Effector memory CD8-positive, alpha-beta T cell (primary cell): ENCODE results near the gene LRWD1.

Source experiments
- ATAC-seq: fragments of 150-1000 bp; cut with Tn5 transposase; replicated peaks from 2 replicates; pipeline ENCODE4 v1.10.0; 2021; ENCODE audit warnings: mild to moderate bottlenecking, moderate library complexity
- DNase-seq, 3 experiments: peaks; one replicate each; pipeline ENCODE4 v3.0.0; 2021
- H3K27ac Mint-ChIP-seq, 2 donors: one replicate each; pipeline ENCODE4 v1.8.0; 2022; ENCODE audit warnings: mild to moderate bottlenecking in 2 of 2, mixed read lengths in 2 of 2, moderate library complexity in 2 of 2
- H3K27me3 Mint-ChIP-seq, 2 donors: one replicate each; pipeline ENCODE4 v1.8.0; 2022; ENCODE audit warnings: mixed read lengths in 2 of 2
- H3K36me3 Mint-ChIP-seq: one replicate; pipeline ENCODE4 v1.8.0; 2022; ENCODE audit warnings: mild to moderate bottlenecking, moderate library complexity, mixed read lengths; ENCODE audit not compliant: insufficient read depth
- H3K4me1 Mint-ChIP-seq, 2 donors: one replicate each; pipeline ENCODE4 v1.8.0; 2022; ENCODE audit warnings: low read depth in 2 of 2, mixed read lengths in 2 of 2
- H3K4me3 Mint-ChIP-seq, 2 donors: one replicate each; pipeline ENCODE4 v1.8.0; 2022; ENCODE audit warnings: mild to moderate bottlenecking in 2 of 2, mixed read lengths in 2 of 2, moderate library complexity in 2 of 2
- H3K9me3 Mint-ChIP-seq, 2 donors: one replicate each; pipeline ENCODE4 v1.8.0; 2022; ENCODE audit warnings: mixed read lengths in 2 of 2

The LRWD1 gene

GRCh38 chr7:102431617-102432298, 33.0 kb upstream of the LRWD1 start:
- peak overlapping the region; percentile 73 to 78 for H3K4me3 Mint-ChIP-seq
- peak; percentile 62 for ATAC-seq
- H3K27ac Mint-ChIP-seq = peak overlapping the region; percentile 100
- peaks cover 48% of the 10 kb centered on the region for H3K36me3 Mint-ChIP-seq
- no peaks in the 10 kb centered on the region for H3K27me3 Mint-ChIP-seq
- H3K4me1 Mint-ChIP-seq = peaks cover 34 to 42% of the 10 kb centered on the region in 2 donors
- H3K9me3 Mint-ChIP-seq = no peaks in the 10 kb centered on the region
- peak; percentile 63 to 64 (median 63) for DNase-seq

GRCh38 chr7:102432442-102433218, 32.2 kb upstream of the LRWD1 start:
- Mint-ChIP-seq H3K9me3 (no peaks in the 10 kb centered on the region), H3K27me3 (no peaks in the 10 kb centered on the region), H3K4me3 (peak overlapping the region; percentile 73 to 78), H3K4me1 (peaks cover 30 to 36% of the 10 kb centered on the region in 2 donors), H3K27ac (peak overlapping the region; percentile 100), H3K36me3 (peaks cover 48% of the 10 kb centered on the region)
- peak; percentile 56 for ATAC-seq
- DNase-seq = peak in 2 of 3 experiments; percentile 20 to 60

GRCh38 chr7:102433219-102434038, 31.4 kb upstream of the LRWD1 start, which contains the start of gene ORAI2:
Gene ORAI2 (plus strand): TSS chr7:102433575. CDS start chr7:102438957, 5,382 bp downstream.
- DNase-seq = peak; percentile 79 to 85 (median 82)
- Mint-ChIP-seq H3K27me3 (no peaks in the 10 kb centered on the region), H3K36me3 (peaks cover 48% of the 10 kb centered on the region), H3K9me3 (no peaks in the 10 kb centered on the region), H3K4me3 (peak within 1 kb of the TSS; percentile 73 to 84), H3K4me1 (peaks cover 30 to 36% of the 10 kb centered on the region in 2 donors), H3K27ac (peak within 1 kb of the TSS; percentile 100)
- peak; percentile 66 for ATAC-seq

- Mint-ChIP-seq H3K36me3 (peaks cover 49% of the 10 kb centered on the region), H3K4me3 (peak overlapping the region; percentile 73 to 84), H3K27ac (peak overlapping the region; percentile 91 to 96), H3K4me1 (peaks cover 29 to 35% of the 10 kb centered on the region in 2 donors), H3K27me3 (no peaks in the 10 kb centered on the region), H3K9me3 (no peaks in the 10 kb centered on the region)
- DNase-seq (no peak), ATAC-seq (peak; percentile 1)
Observed at GRCh38 chr7:102434039-102434486, 30.7 kb upstream of the LRWD1 start.

DNA sequence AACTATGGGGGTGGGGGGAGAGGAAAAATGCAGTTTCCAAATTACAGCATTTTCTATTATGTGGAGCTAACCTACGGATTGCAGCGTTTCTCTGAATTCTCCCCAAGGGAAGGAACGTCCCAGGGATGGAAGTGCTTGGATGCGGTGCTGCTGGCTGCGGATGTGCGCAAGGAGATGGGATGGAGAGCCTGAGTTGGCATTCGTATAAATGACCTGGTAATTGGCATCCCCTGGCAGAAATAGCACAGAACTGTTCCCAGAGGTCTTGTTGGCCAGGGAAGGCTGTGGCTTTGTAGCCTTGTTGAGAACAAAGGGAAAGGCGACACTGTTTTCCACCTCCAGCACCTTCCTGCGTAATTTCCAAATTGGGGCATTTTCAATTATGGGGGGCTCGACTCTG, 28.7 kb upstream of the LRWD1 start:
- Mint-ChIP-seq H3K27ac (peak overlapping the region; percentile 75 to 96), H3K4me3 (peak overlapping the region; percentile 40 to 84), H3K4me1 (peaks cover 15 to 20% of the 10 kb centered on the region in 2 donors), H3K27me3 (no peaks in the 10 kb centered on the region), H3K9me3 (no peaks in the 10 kb centered on the region), H3K36me3 (peaks cover 54% of the 10 kb centered on the region)
- no peak for DNase-seq
- no peak for ATAC-seq

DNA sequence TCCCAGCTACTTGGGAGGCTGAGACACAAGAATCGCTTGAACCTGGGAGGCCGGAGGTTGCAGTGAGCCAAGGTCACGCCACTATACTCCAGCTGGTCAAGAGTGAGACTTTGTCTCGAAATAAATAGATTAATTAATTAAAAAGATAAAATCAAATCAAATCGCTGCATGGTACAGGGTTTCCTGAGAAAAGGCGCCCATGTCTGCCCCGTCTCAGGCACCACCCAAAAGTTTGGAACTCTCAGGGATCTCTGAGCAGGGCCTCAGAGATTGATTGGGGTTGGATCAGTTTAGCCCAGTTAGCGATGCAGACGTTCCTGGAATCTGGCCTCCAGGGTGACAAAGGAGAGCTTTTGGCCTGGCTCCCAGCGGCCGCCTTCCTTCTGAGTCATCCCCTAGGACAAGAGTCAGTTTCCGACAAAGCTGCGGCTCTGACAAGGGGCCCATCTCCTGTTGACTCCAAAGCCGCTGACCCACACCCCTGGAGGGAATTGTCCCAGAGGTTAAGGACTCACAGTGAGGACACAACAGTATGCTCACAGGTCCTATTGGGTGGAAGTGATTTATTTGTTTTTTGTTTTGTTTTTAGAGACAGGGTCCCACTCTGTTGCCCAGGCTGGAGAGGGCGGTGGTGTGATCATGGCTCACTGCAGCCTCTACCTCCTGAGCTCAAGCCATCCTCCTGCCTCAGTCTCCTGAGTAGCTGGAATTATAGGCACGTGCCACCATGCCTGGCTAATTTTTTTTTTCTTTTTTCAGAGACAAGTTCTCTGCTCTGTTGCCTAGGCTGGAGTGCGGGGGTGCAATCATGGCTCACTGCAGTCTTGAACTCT, 24.6 kb upstream of the LRWD1 start:
- H3K36me3 Mint-ChIP-seq = peaks cover 35% of the 10 kb centered on the region
- no peaks in the 10 kb centered on the region for H3K27me3 Mint-ChIP-seq
- H3K9me3 Mint-ChIP-seq = no peaks in the 10 kb centered on the region
- ATAC-seq (no peak), DNase-seq (no peak)
- H3K4me1 Mint-ChIP-seq = peaks cover 0 to 5% of the 10 kb centered on the region in 2 donors
- no peak overlapping the region for H3K27ac Mint-ChIP-seq
- no peak overlapping the region for H3K4me3 Mint-ChIP-seq

- Mint-ChIP-seq H3K27me3 (no peaks in the 10 kb centered on the region), H3K36me3 (peaks cover 25% of the 10 kb centered on the region), H3K4me3 (peak overlapping the region in 1 of 2 donors; percentile 23), H3K27ac (no peak overlapping the region), H3K9me3 (no peaks in the 10 kb centered on the region), H3K4me1 (no peaks in the 10 kb centered on the region)
- ATAC-seq (no peak), DNase-seq (no peak)
Observed at GRCh38 chr7:102444961-102445673, 19.7 kb upstream of the LRWD1 start.

- H3K4me3 Mint-ChIP-seq = no peak overlapping the region
- H3K36me3 Mint-ChIP-seq = peaks cover 21% of the 10 kb centered on the region
- H3K4me1 Mint-ChIP-seq = no peaks in the 10 kb centered on the region
- H3K9me3 Mint-ChIP-seq = no peaks in the 10 kb centered on the region
- DNase-seq = no peak
- ATAC-seq = no peak
- no peaks in the 10 kb centered on the region for H3K27me3 Mint-ChIP-seq
- peak overlapping the region in 1 of 2 donors; percentile 49 for H3K27ac Mint-ChIP-seq
Observed at GRCh38 chr7:102445674-102446071, 19.1 kb upstream of the LRWD1 start.

DNA sequence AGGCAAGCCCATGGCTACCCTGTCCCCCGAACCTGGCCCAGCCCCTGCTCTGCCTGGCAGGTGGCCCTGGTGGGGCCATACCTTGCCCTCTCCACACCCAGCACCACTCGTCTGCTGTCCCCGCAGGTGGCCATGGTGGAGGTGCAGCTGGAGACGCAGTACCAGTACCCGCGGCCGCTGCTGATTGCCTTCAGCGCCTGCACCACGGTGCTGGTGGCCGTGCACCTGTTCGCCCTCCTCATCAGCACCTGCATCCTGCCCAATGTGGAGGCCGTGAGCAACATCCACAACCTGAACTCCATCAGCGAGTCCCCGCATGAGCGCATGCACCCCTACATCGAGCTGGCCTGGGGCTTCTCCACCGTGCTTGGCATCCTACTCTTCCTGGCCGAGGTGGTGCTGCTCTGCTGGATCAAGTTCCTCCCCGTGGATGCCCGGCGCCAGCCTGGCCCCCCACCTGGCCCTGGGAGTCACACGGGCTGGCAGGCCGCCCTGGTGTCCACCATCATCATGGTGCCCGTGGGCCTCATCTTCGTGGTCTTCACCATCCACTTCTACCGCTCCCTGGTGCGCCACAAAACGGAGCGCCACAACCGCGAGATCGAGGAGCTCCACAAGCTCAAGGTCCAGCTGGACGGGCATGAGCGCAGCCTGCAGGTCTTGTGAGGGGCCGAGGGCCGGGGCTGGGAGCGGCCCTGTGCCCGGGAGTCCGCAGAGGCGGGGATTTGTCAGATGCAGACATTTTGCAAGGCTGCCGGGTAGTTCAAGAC, 18.2 kb upstream of the LRWD1 start:
- Mint-ChIP-seq H3K36me3 (peaks cover 18% of the 10 kb centered on the region), H3K27me3 (no peaks in the 10 kb centered on the region), H3K9me3 (no peaks in the 10 kb centered on the region), H3K4me1 (no peaks in the 10 kb centered on the region), H3K27ac (peak overlapping the region; percentile 32 to 49), H3K4me3 (no peak overlapping the region)
- DNase-seq (no peak), ATAC-seq (no peak)

GRCh38 chr7:102447311-102447710, 17.5 kb upstream of the LRWD1 start:
- Mint-ChIP-seq H3K4me3 (no peak overlapping the region), H3K4me1 (no peaks in the 10 kb centered on the region), H3K9me3 (no peaks in the 10 kb centered on the region), H3K27me3 (no peaks in the 10 kb centered on the region), H3K27ac (no peak overlapping the region), H3K36me3 (peaks cover 17% of the 10 kb centered on the region)
- no peak for ATAC-seq
- no peak for DNase-seq

DNA sequence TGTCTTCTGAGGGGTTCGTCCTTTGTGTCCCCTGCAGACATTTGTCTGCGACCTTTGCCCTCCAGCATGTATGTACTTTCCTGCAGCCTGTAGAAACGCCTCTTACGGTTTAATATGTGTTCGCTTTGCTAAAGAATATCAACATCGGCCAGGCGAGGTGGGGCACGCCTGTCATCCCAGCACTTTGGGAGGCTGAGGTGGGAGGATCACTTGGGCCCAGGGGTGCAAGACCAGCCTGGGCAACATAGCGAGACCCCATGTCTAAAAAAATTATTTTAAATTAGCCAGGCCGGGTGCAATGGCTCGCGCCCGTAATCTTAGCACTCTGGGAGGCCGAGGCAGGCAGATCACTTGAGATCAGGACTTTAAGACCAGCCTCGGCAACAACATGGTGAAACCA, 15.6 kb upstream of the LRWD1 start:
- no peaks in the 10 kb centered on the region for H3K27me3 Mint-ChIP-seq
- no peaks in the 10 kb centered on the region for H3K4me1 Mint-ChIP-seq
- H3K27ac Mint-ChIP-seq = no peak overlapping the region
- no peak overlapping the region for H3K4me3 Mint-ChIP-seq
- peaks cover 15% of the 10 kb centered on the region for H3K36me3 Mint-ChIP-seq
- ATAC-seq (no peak), DNase-seq (no peak)
- no peaks in the 10 kb centered on the region for H3K9me3 Mint-ChIP-seq
